AG04450 (cell line): Measurements from ENCODE around the gene PRELID3B. TPM values are rescaled to one million over a fixed set of nuclear protein-coding genes. Genes with fewer than 3 reads are reported as not detected.

Experiments used
- CTCF ChIA-PET: fragments of 300-600, 350-600 bp; formaldehyde crosslinking; extraction: SDS; loops from one replicate; lab custom pipeline; 2022; ENCODE audit warnings: antibody characterized with exemption, inconsistent platforms; lab: Charles Lee
- POLR2A ChIA-PET: fragments of 350-600 bp; formaldehyde crosslinking; extraction: SDS; loops from one replicate; lab custom pipeline; 2021; ENCODE audit warnings: antibody characterized with exemption, inconsistent platforms; lab: Yijun Ruan, JAX
- DNase-seq: peaks from one replicate; pipeline ENCODE4 v3.0.0-alpha.2; 2011; ENCODE audit warnings: low read depth, low spot score
- H3K27ac ChIP-seq: one replicate; pipeline ENCODE4 v1.5.1; 2012; ENCODE audit warnings: low read depth, low read length, control low read depth
- H3K27me3 ChIP-seq: one replicate; pipeline ENCODE4 v1.6.0; 2012; ENCODE audit warnings: low read length; ENCODE audit not compliant: control insufficient read depth, insufficient read depth
- H3K4me3 ChIP-seq: 2 replicates; pipeline ENCODE4 v1.5.1; 2011; ENCODE audit warnings: mild to moderate bottlenecking, low read depth, low read length, control low read depth
- H3K9me3 ChIP-seq: 2 replicates; pipeline ENCODE4 v1.5.1; 2012; ENCODE audit warnings: low read length; ENCODE audit not compliant: control insufficient read depth, insufficient read depth
- polyA plus RNA-seq: library from polyadenylated mRNA; depleted of rRNA; stranded (reverse); fragments of >200 nt; gene quantifications from 2 replicates; pipeline ENCODE4 v1.2.3, GENCODE V29; 2011
- TF ChIP-seq, protein P1 (sequence below): IDR thresholded peaks from 2 replicates; pipeline ENCODE4 v1.5.1; 2011; ENCODE audit warnings: low read depth, low read length, control low read depth, inconsistent platforms

Gene PRELID3B
- polyA plus RNA-seq, 1 experiment = 58.2 TPM

DNA sequence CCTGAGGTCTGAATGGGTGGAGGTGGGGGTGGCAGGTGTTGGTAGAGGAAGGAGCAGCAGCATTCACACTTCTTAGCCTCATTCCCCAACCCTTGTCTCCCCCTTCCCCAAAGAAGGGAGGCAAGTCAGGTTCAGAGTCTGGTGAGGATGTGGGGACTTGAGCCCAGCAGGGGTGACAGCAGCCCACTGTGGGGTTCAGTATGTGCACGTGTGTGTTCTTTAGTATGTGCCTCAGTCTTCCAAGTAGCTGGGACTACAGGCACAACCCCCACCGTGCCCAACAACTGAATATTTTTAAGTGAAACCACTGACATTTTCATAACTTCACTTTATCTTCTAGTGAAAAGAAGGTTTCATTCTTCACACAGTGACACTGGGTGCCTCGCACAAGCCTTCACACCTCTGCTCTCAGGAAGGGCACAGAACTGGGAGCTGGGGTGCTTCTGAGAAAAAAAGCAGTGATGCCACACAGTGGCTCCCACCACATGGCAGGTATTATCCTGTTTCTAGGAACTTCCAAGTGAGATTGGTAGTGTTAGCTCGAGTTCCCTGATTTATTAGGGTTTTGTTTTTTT lies 33.4 kb upstream of the PRELID3B start:
- TF ChIP-seq, protein P1, sequence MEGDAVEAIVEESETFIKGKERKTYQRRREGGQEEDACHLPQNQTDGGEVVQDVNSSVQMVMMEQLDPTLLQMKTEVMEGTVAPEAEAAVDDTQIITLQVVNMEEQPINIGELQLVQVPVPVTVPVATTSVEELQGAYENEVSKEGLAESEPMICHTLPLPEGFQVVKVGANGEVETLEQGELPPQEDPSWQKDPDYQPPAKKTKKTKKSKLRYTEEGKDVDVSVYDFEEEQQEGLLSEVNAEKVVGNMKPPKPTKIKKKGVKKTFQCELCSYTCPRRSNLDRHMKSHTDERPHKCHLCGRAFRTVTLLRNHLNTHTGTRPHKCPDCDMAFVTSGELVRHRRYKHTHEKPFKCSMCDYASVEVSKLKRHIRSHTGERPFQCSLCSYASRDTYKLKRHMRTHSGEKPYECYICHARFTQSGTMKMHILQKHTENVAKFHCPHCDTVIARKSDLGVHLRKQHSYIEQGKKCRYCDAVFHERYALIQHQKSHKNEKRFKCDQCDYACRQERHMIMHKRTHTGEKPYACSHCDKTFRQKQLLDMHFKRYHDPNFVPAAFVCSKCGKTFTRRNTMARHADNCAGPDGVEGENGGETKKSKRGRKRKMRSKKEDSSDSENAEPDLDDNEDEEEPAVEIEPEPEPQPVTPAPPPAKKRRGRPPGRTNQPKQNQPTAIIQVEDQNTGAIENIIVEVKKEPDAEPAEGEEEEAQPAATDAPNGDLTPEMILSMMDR = no peak
- CTCF ChIA-PET = interaction anchor here (0.6 to 1.1 kb wide), 3 partner anchors 12 to 420 kb away, joined by 3 to 4 read pairs (median 4); no protein-coding TSS in a partner anchor
- POLR2A ChIA-PET = no interaction called here
- H3K27ac ChIP-seq = no peak overlapping the region
- H3K4me3 ChIP-seq = no peak overlapping the region
- no peaks in the 10 kb centered on the region for H3K9me3 ChIP-seq
- peaks cover 25% of the 10 kb centered on the region for H3K27me3 ChIP-seq
- DNase-seq = no peak

- TF ChIP-seq, protein P1 = no peak
- ChIA-PET CTCF (interaction anchor here (3.6 kb wide), 1 partner anchor 13 kb away, joined by 15 read pairs; no protein-coding TSS in a partner anchor), POLR2A (no interaction called here)
- Histone ChIP-seq H3K27me3 (peaks cover 27% of the 10 kb centered on the region), H3K9me3 (no peaks in the 10 kb centered on the region), H3K27ac (no peak overlapping the region), H3K4me3 (no peak overlapping the region)
- no peak for DNase-seq
Measured at GRCh38 chr20:59074456-59074855, 31.9 kb upstream of the PRELID3B start.

- no peak for DNase-seq
- CTCF ChIA-PET = interaction anchor here (1.5 to 3.6 kb wide), 2 partner anchors 14 to 203 kb away, joined by 5 to 15 read pairs; no protein-coding TSS in a partner anchor
- no peak overlapping the region for H3K4me3 ChIP-seq
- peaks cover 27% of the 10 kb centered on the region for H3K27me3 ChIP-seq
- no peaks in the 10 kb centered on the region for H3K9me3 ChIP-seq
- H3K27ac ChIP-seq = no peak overlapping the region
- POLR2A ChIA-PET = no interaction called here
- TF ChIP-seq, protein P1 = no peak
Measured at GRCh38 chr20:59073582-59073981, 31.0 kb upstream of the PRELID3B start.

DNA sequence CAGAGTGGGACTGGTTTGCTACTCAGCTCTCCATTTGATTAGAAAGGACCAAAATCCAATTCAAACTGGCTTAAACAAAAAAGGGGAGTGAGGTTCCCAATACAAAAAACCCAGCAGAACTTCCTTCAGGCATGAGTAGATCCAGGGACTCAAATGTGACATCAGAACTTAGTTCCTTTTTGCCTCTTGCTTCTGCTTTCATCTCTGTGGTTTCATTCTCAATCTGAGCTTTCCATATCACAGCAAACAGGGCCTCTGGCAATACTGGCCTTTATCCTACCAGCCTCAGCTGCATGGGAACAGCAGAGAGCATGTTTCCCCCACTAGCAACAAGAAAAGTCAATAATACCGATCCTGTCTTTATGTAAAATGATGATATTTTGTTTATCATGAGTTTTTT lies 28.6 kb upstream of the PRELID3B start:
- TF ChIP-seq, protein P1 = no peak
- Histone ChIP-seq H3K27ac (no peak overlapping the region), H3K9me3 (no peaks in the 10 kb centered on the region), H3K27me3 (peaks cover 24% of the 10 kb centered on the region), H3K4me3 (no peak overlapping the region)
- ChIA-PET CTCF (interaction anchor here (0.8 to 0.9 kb wide), 2 partner anchors 16 to 20 kb away, joined by 4 to 6 read pairs; no protein-coding TSS in a partner anchor), POLR2A (no interaction called here)
- no peak for DNase-seq

- Histone ChIP-seq H3K9me3 (no peaks in the 10 kb centered on the region), H3K27me3 (peaks cover 17% of the 10 kb centered on the region), H3K4me3 (no peak overlapping the region), H3K27ac (no peak overlapping the region)
- POLR2A ChIA-PET = no interaction called here
- CTCF ChIA-PET = interaction anchor here (1.3 kb wide), 1 partner anchor 19 kb away, joined by 4 read pairs; no protein-coding TSS in a partner anchor
- DNase-seq = no peak
- TF ChIP-seq, protein P1 = no peak
Measured at GRCh38 chr20:59069026-59069425, 26.4 kb upstream of the PRELID3B start.
